Measurements from ENCODE around the gene TTC6. TPM values are rescaled to one million over a fixed set of nuclear protein-coding genes. Genes with fewer than 3 reads are reported as not detected.

Gene TTC6
- total and polyA plus RNA-seq, 2 of the 4 experiments (the other 2 are of a cell fraction): under 0.01 to 0.12 TPM

- Histone ChIP-seq H2AK9ac (replicated peaks; ENCODE audit: low read depth, low read length, poor library complexity) (no peak overlapping the region), H2BK5ac (ENCODE audit: low read depth, low read length, poor library complexity, severe bottlenecking) (no peak overlapping the region), H3K27ac (ENCODE audit: insufficient read depth, low read length) (no peak overlapping the region), H4K91ac (ENCODE audit: insufficient read depth, low read depth, low read length) (no peak overlapping the region), H3K79me1 (ENCODE audit: low read depth in 1 of 2, low read length in 2 of 2) (no peaks in the 10 kb centered on the region), H4K5ac (ENCODE audit: low read depth, low read length) (no peak overlapping the region), H3K14ac (replicated peaks; ENCODE audit: low read depth, low read length) (no peak overlapping the region), H3K18ac (ENCODE audit: low read depth, low read length) (no peak overlapping the region), H3K4me2 (ENCODE audit: low read depth, low read length) (no peak overlapping the region), H3K36me3 (ENCODE audit: control insufficient read depth, insufficient read depth, low read length) (no peaks in the 10 kb centered on the region), H3K9me1 (ENCODE audit: insufficient read depth, low read length) (no peaks in the 10 kb centered on the region), H3K4ac (ENCODE audit: low read depth, low read length) (no peak overlapping the region), H2BK20ac (ENCODE audit: low read depth, low read length) (no peak overlapping the region), H3K9me3 (ENCODE audit: control insufficient read depth, insufficient read depth, low read length) (peaks cover 18% of the 10 kb centered on the region; the same call in 1 of the 2 replicates), H3K27me3 (ENCODE audit: control insufficient read depth, insufficient read depth, low read length) (peaks cover 84% of the 10 kb centered on the region), H3K9ac (ENCODE audit: low read depth, low read length) (no peak overlapping the region), H2AK5ac (ENCODE audit: low read depth, low read length) (no peak overlapping the region), H2BK120ac (ENCODE audit: low read depth, low read length) (no peak overlapping the region), H3K4me1 (ENCODE audit: control insufficient read depth, insufficient read depth, low read length) (peaks cover 3% of the 10 kb centered on the region; the same call in 1 of the 2 replicates), H4K8ac (ENCODE audit: low read depth in 2 of 2, low read length in 2 of 2) (no peak overlapping the region), H2BK15ac (ENCODE audit: low read depth, low read length) (no peak overlapping the region), H4K20me1 (ENCODE audit: insufficient read depth, low read length) (peaks cover 8% of the 10 kb centered on the region; the same call in 1 of the 2 replicates), H3K56ac (ENCODE audit: extremely low read depth, insufficient read depth, low read length) (no peak overlapping the region), H3K4me3 (ENCODE audit: insufficient read depth, low read depth, low read length) (no peak overlapping the region), H3K23ac (ENCODE audit: low read depth, low read length) (no peak overlapping the region), H2AFZ (replicated peaks; ENCODE audit: low read length, poor library complexity) (no peak overlapping the region)
- ATAC-seq (ENCODE audit: low read depth): no peak
- POLR2A ChIA-PET (ENCODE audit: unreplicated experiment): no interaction called here
- dilution Hi-C loops (cut with HindIII; ENCODE audit: low sequenced_read_pairs, unreplicated experiment): no loop called here
- CTCF ChIA-PET: interaction anchor here (1.0 kb wide), 1 partner anchor 356 kb away, joined by 3 read pairs; no protein-coding TSS in a partner anchor
- intact Hi-C loops (cut with micrococcal nuclease): no loop called here
- BruUV-seq (replicated peaks): no TSS peak
- WGBS, 2 experiments (ENCODE audit: extremely low coverage in 2 of 2, insufficient read length in 1 of 2): no CpG with 5 or more reads among the region's 1 CpG
- no peak for DNase-seq
- in situ Hi-C loops (cut with MboI; ENCODE audit: low sequenced_read_pairs): loop anchor here (10.0 kb wide), 1 partner anchor 342 kb away; no protein-coding TSS in a partner anchor
- TF ChIP-seq USF2 (IDR thresholded peaks at IDR 0.05; ENCODE audit: low read depth, low read length): no peak
- TF ChIP-seq ELK1 (IDR thresholded peaks at IDR 0.05; ENCODE audit: borderline replicate concordance, low read depth, low read length): no peak
- no peak for TF ChIP-seq CEBPB (IDR thresholded peaks at IDR 0.05; ENCODE audit: low read depth, low read length)
- no peak for TF ChIP-seq RAD21 (IDR thresholded peaks at IDR 0.05; ENCODE audit: low read length)
Measured at GRCh38 chr14:37586797-37587130, 8.7 kb upstream of the TTC6 start.

Measured in IMR-90 (cell line).